ENCODE results near the gene TET2. TPM values are rescaled to one million over a fixed set of nuclear protein-coding genes. Genes with fewer than 3 reads are reported as not detected.

TET2 gene
- total RNA-seq, 1 experiment from 2014 or later = 4.3 TPM

- in situ Hi-C loops (cut with HindIII; ENCODE audit: low pct_unique_long_range_greater_than_20kb, low sequenced_read_pairs) = no loop called here
- DNase-seq (ENCODE audit: low read depth) = no peak
Observed at GRCh38 chr4:105170711-105171110, 24.0 kb downstream of the TET2 start.

GRCh38 chr4:105171912-105172311, 25.2 kb downstream of the TET2 start:
- in situ Hi-C loops (cut with HindIII; ENCODE audit: low pct_unique_long_range_greater_than_20kb, low sequenced_read_pairs) = no loop called here
- DNase-seq (ENCODE audit: low read depth) = no peak

DNA sequence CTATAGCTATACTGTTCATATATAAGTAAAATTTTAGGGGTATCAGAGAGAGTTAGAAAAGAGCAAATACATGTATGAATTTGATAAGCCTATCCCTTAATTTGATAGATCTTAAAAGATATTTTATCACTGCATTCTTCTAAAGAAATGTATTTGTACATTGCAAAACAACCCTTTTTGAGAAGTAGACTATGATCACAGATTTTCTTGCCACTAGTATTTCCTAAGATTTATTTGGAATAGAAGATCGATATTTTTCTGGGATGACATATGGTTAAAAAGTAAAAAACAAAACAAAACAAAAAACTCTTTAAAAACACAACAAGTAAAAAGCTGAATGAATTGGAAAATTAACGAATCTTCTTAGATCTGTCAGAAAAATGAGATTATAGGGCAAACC, 27.4 kb downstream of the TET2 start:
- in situ Hi-C loops (cut with HindIII; ENCODE audit: low pct_unique_long_range_greater_than_20kb, low sequenced_read_pairs) = no loop called here
- DNase-seq (ENCODE audit: low read depth) = no peak

DNA sequence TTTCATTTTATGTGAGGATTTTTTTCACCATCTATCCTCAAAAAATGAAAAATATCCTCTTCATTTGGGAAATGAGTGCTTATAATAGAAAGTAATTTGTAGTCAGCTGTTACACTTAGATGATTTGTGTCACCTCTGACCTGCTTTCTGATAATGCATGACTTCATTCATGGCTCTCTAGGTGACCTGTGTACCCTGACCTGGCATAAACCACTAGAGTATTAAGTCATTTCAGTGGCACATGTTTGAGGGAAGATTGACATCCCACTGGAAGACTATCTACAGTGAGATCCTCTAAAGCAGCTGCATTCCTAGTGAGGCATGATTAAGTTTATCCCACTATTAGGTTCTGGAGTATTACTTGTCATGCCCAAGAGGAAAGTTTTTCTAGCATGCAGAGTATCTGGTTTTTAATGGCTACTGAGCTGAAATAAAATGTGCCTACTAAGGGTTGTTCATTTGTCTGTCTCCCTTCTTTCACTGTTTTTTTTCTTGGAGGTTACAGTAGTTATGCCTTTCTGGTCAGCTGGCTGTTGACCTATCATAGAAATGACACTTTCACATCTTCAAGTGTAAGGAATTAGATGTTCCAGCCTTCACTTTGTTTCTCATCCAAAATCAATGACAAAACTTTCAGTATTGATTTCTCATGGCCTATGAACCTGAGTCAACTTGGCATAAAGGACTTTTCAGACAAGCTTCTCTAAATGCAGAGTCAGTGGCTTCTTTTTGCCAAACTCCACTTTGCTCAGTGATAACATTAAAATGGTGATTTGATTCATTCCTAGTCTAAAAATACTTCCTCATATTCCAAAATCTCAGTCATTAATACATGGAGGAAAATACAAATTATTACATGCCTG, 33.1 kb downstream of the TET2 start:
- DNase-seq (ENCODE audit: low read depth) = peak; percentile 44
- in situ Hi-C loops (cut with HindIII; ENCODE audit: low pct_unique_long_range_greater_than_20kb, low sequenced_read_pairs) = no loop called here

DNA sequence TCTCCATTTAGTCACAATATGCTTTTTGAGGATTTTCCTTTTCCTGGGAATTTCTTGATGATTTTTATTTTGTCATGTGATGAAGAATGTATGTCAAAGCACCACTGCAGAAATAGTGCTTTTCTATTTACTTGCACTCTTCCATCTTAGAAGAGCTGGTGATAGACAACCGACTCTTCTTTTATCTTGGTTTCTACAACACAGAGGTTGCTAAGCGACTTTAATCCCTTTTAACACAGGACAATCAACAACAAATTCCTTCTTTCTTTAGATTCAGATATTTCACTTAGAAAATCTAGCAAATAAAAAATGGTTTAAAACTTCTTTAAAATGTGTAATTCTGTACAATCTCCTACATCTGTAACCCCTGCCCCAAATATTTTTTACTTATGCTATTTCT, 34.6 kb downstream of the TET2 start:
- no peak for DNase-seq (ENCODE audit: low read depth)
- in situ Hi-C loops (cut with HindIII; ENCODE audit: low pct_unique_long_range_greater_than_20kb, low sequenced_read_pairs) = no loop called here

- in situ Hi-C loops (cut with HindIII; ENCODE audit: low pct_unique_long_range_greater_than_20kb, low sequenced_read_pairs) = no loop called here
- no peak for DNase-seq (ENCODE audit: low read depth)
Observed at GRCh38 chr4:105182211-105182610, 35.5 kb downstream of the TET2 start.

GRCh38 chr4:105184316-105184980, 37.8 kb downstream of the TET2 start:
- in situ Hi-C loops (cut with HindIII; ENCODE audit: low pct_unique_long_range_greater_than_20kb, low sequenced_read_pairs) = no loop called here
- DNase-seq (ENCODE audit: low read depth) = peak; percentile 86

DNA sequence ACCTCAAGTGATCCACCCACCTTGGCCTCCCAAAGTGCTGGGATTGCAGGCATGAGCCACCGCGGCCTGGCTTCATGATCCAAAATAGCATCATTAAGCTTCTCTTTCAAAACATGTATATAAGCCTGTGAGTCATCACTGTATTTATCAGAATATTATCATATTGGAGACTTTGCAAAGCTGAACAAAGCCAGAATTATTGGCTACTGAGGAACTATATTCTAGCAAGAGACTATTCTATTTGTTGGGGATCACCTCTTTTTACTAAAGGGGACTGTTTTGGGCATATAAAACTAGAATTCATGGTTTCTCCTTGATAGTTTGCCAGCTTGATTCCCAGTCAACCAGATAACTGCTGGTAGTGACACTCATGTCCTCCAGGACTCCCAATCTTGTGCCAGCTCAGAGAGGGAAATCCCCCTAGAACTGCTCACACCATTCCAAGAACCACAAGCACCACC, 40.1 kb downstream of the TET2 start:
- in situ Hi-C loops (cut with HindIII; ENCODE audit: low pct_unique_long_range_greater_than_20kb, low sequenced_read_pairs) = no loop called here
- DNase-seq (ENCODE audit: low read depth) = peak; percentile 65

DNA sequence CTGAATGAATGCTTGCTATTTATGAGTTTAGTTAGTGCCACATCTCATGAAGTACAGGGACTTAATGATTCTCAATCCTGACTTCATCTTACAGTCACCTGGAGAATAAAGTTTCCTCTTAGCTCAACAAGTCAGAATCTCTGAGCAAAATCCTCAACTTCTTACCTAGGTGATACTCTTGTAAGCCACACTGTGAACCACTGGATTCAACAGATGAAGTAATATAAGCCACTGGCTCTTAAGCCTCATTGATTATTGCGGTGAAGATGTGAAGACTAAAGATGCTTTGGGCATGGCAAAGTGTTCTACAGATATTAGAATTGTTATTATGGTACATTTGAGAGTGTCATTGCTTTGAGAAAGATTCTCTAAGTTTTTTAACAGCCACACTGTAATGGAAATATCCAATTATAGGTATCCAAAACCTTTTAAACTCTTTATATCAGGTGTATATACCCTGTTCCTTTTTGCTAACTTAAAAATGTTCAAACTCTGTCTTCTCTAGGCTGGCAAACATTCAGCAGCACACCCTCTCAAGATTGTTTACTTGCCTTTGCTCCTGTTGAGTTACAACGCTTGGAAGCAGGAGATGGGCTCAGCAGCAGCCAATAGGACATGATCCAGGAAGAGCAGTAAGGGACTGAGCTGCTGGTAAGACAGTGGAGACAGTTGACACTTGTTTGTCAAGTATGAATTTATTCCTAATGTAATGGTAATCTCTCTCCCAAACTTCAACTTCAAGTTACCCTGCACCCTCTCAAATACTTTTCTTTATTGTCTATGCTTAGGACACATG, 43.4 kb downstream of the TET2 start:
- in situ Hi-C loops (cut with HindIII; ENCODE audit: low pct_unique_long_range_greater_than_20kb, low sequenced_read_pairs) = no loop called here
- DNase-seq (ENCODE audit: low read depth) = no peak

DNA sequence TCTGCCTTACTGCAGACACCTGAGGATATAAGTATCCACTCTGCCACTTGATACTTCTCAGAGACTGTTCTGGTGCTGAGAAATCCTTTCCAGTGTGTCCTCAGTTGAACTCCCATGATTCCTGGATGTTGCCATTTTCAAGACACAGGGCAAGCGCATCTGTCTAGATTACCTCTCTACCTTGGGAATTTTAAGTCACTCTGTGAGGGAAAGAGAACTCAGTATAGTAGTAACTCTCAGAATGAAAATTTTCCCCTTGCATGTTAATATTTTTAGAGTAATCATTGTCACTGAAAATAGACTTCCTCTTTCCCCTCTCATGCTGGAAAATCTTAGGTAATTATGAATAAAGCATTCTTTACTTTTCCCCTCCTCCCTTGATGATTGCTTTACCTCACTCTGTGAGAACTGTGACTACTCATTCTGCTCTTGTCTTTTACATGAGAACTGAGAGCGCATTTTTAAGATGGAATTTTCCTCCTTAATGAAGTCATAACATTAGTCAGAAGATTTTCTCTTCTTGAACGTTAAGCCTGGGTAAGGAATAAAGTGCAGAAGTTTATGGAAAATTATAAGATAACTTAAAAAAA, 45.0 kb downstream of the TET2 start:
- in situ Hi-C loops (cut with HindIII; ENCODE audit: low pct_unique_long_range_greater_than_20kb, low sequenced_read_pairs) = no loop called here
- DNase-seq (ENCODE audit: low read depth) = no peak

- in situ Hi-C loops (cut with HindIII; ENCODE audit: low pct_unique_long_range_greater_than_20kb, low sequenced_read_pairs) = no loop called here
Observed at GRCh38 chr4:105192474-105192873, 45.8 kb downstream of the TET2 start.

DNA sequence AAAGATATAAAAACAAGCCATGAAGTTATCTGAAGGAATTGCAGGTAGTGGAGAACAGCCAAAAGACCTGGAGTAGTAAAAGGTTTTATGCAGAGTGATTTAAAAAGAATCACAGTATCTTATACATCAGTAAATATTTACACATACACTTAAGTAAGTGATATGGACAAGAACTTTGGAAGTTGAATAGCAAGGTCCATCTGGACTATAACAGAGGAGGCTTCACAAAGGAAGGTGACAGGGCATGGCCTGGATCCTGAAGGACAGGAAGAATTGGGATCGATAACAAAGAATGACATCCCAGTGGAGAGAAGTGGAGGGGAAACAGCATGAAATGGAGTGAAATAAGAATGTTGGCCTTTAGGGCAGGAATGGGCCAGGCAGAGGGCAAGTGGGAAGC, 46.2 kb downstream of the TET2 start:
- in situ Hi-C loops (cut with HindIII; ENCODE audit: low pct_unique_long_range_greater_than_20kb, low sequenced_read_pairs) = no loop called here
- no peak for DNase-seq (ENCODE audit: low read depth)

More at GRCh38 chr4:105192474-105192873, 45.8 kb downstream of the TET2 start:
- DNase-seq (ENCODE audit: low read depth) = no peak

DNA sequence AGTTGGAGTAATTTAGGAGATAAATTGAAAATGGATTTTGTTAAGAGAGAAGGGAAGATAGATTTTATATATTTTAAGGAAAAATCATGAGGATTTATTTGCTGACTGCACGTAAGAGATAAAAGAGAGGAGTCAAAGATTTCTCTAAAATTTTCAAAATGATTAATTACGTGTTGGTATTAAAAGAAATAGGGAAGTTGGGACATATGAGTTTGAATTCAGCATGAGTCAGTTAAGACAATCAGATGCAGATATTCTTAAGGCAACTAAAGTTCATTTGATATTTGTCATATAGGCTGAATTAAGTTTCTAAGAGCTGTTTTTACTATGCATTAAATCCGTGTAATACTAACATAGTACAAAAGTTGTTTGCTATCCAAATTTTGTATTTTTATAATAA, 46.9 kb downstream of the TET2 start:
- in situ Hi-C loops (cut with HindIII; ENCODE audit: low pct_unique_long_range_greater_than_20kb, low sequenced_read_pairs) = no loop called here
- DNase-seq (ENCODE audit: low read depth) = no peak

GRCh38 chr4:105194328-105195231, 47.9 kb downstream of the TET2 start:
- in situ Hi-C loops (cut with HindIII; ENCODE audit: low pct_unique_long_range_greater_than_20kb, low sequenced_read_pairs) = no loop called here

GRCh38 chr4:105196523-105197145, 50.0 kb downstream of the TET2 start:
- in situ Hi-C loops (cut with HindIII; ENCODE audit: low pct_unique_long_range_greater_than_20kb, low sequenced_read_pairs) = no loop called here
- DNase-seq (ENCODE audit: low read depth) = no peak

More at GRCh38 chr4:105194328-105195231, 47.9 kb downstream of the TET2 start:
- DNase-seq (ENCODE audit: low read depth) = no peak

DNA sequence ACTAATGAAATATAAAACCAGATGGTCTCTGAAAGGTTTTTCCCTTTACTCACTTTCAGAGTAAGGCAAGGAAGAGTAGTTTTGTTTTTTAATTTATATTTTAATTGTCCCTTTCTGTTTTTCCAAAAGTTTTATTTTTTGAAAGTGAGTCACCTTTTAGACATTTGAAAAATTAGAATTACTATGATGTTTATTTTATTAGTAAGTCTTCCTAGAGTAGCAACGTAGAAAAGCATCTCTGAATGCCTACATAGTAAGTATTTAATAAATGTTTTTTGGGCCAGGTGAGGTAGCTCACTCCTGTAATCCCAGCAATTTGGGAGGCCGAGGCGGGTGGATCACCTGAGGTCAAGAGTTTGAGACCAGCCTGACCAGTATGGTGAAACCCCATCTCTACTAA, 51.1 kb downstream of the TET2 start:
- in situ Hi-C loops (cut with HindIII; ENCODE audit: low pct_unique_long_range_greater_than_20kb, low sequenced_read_pairs) = no loop called here
- no peak for DNase-seq (ENCODE audit: low read depth)

GRCh38 chr4:105198541-105198940, 51.9 kb downstream of the TET2 start:
- in situ Hi-C loops (cut with HindIII; ENCODE audit: low pct_unique_long_range_greater_than_20kb, low sequenced_read_pairs) = no loop called here
- no peak for DNase-seq (ENCODE audit: low read depth)

Measured in Caki2 (cell line).